Measurements from ENCODE around the gene KDM4B.
"Not testable (repeated sequence)": the region's sequence is repeated elsewhere in the genome, so short reads cannot be mapped to it uniquely, and the experiment has no call there.

KDM4B gene

GRCh38 chr19:5186293-5187050 is 217.6 kb downstream of the KDM4B start:
- no peak for DNase-seq

- DNase-seq: no peak
Measured at GRCh38 chr19:5188548-5189317, 219.8 kb downstream of the KDM4B start.

DNA sequence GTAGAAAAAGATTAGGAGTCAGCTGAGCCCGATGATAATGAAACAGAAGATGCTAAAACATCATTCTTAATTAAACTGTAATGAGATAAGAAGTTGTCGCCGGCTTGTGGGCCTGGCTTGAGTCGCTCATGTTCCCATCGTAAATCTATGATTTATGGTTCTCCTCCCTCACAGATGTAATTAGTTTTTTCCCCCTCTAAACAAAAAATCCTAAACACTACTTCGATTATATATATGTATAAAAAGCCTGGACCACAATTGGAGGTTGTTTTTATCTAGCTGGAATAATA is 220.3 kb downstream of the KDM4B start:
- no peak for DNase-seq

GRCh38 chr19:5191091-5191490 is 222.2 kb downstream of the KDM4B start:
- no peak for DNase-seq

DNA sequence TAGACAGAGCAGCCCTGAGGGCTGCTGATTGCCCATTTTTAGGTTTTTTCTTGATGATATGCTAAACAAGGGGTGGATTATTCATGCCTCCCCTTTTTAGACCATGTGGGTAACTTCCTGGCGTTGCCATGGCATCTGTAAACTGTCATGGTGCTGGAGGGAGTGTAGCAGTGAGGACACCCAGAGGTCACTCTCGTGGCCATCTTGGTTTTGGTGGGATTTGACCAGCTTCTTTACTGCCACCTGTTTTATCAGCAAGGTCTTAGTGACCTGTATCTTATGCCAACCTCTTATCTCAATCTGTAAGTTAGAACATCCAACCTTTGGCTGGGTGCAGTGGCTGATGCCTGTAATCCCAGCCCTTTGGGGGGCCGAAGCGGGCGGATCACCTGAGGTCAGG is 223.7 kb downstream of the KDM4B start:
- no peak for DNase-seq

- no peak for DNase-seq
Measured at GRCh38 chr19:5193192-5193591, 224.3 kb downstream of the KDM4B start.

DNA sequence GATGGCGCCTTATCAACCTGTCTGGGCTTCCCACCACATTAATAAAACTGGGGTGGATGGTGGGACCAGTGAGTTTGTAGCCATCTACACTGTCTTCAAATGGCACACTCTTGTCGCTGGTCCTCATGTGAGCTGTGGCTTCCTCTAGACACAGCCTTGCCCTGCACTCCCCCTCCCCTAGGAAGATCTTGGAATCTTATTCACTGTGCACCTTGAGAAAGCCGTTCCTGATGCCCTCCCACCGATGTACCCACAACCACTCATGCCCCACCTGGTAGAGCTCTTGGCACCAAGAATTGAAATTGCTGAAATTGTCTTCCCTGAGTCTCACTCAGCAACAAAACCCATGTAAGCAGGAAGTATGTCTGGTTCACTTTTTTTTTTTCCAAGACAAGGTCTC is 225.7 kb downstream of the KDM4B start:
- DNase-seq: no peak

- DNase-seq: not testable (repeated sequence)
Measured at GRCh38 chr19:5195587-5195986, 226.7 kb downstream of the KDM4B start.

DNA sequence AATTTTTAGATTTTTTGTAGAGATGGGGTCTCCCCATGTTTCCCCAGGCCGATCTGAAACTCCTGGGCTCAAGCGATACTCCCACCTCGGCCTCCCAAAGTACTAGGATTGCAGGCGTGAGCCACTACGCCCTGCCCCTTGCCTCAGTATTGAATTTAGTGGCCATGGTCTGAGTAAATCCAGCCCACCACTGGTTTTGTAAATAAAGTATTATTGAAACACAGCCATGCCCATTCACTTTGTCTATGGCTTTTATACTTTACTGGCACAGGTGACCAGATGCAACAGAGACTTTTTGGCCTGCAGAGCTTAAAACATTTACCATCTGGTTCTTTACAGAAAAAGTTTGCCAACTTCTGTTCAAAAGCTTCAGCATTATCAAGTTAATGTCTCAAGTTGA is 227.9 kb downstream of the KDM4B start:
- no peak for DNase-seq

DNA sequence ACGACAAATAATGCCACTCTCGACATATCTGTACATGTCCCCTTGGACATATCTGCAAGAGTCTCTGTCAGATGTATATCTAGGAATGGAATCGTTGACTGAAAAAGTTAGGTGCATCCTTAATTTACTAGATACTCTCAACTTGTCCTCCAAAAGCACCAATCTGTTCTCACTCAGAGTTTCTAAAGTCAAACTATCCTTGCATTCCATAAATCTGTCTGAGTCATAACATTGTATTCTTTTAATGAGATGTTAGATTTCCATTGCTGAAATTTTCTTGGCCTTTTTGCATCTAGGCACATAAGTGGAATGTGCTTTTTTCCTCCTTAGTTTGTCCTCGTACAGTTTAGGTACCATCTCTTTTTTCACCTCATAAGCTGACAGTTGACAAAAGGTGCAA is 231.9 kb downstream of the KDM4B start:
- no peak for DNase-seq

DNA sequence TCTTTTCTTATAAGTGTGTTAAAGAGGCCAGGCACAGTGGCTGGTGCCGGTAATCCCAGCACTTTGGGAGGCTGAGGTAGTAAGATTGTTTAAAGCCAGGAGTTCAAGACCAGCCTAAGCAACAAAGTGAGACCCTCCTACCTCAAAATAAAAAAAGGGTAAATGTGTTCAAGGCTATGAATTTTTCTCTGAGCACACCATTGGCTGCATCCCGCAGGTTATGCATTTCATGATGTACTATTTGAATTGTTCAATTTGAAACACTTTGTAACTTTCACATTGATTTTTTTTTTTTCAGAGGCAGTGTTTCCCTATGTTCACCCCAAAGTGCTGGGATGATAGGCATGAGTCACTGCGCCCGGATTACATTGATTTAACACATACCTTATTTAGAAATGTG is 233.6 kb downstream of the KDM4B start:
- no peak for DNase-seq

Data from activated CD8-positive, alpha-beta memory T cell treated with anti-CD3 and anti-CD28 coated beads, Interleukin-2, amount 50 U/mL, for 4 hours (primary cell).